Measurements from ENCODE around the gene CELF4.

CELF4 gene

DNA sequence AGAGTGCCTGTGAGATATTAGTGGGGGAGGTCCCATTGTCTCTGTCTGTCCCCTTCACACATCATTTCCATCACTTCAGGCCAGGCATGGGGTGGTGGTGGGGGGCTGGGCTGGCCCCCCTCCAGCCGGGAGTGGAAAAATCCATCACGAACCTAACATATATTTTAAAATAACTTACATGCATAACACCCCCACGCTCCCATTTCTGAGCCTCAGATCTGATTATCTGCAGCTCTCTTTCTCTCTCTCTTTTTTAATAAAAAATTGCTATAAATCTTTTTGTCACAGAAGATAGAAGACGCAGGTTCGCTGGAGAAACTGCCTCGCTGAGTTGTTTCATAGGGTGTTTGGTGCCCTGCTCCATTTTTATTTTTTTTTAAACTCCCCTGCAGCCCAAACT, 159.8 kb downstream of the CELF4 start:
- DNase-seq: no peak

DNA sequence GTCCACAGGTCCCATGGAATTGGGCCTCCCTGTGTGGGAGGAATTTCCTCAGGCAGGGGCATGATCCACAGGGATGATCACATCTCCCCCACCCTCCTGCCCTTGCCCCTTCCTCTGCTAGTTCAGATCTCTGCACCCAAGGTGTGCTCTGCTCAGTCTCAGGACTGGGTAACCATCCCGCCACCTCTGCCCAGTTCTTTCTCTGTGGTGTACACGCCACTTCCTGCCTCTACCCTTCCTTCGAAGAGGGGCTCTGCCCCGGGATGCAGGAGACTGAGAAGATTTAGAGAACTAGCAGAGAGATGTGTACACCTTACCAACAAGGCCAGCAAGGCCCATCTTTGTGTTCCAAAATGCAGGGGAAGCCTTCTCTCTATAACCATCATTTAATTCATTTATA, 160.4 kb downstream of the CELF4 start:
- no peak for DNase-seq

DNA sequence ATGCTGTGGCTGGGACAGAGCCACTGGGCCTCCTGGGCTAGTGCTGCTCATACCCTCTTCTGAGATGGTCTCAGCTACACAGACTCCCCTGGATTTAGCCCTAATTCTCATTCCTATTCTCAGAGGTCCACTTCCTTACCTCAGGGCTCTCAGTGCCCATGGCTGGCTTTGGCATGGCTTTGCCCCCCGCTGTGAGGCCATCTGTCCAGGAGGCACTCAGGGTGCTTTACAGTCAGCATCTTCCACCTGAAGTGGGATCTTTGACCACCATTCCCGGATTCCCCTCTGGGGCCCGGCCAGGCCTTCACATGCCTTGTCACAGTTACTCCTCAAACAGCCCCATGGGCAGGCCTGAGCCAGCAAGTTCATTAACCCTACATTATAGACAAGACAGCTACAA, 161.8 kb downstream of the CELF4 start:
- no peak for DNase-seq

DNA sequence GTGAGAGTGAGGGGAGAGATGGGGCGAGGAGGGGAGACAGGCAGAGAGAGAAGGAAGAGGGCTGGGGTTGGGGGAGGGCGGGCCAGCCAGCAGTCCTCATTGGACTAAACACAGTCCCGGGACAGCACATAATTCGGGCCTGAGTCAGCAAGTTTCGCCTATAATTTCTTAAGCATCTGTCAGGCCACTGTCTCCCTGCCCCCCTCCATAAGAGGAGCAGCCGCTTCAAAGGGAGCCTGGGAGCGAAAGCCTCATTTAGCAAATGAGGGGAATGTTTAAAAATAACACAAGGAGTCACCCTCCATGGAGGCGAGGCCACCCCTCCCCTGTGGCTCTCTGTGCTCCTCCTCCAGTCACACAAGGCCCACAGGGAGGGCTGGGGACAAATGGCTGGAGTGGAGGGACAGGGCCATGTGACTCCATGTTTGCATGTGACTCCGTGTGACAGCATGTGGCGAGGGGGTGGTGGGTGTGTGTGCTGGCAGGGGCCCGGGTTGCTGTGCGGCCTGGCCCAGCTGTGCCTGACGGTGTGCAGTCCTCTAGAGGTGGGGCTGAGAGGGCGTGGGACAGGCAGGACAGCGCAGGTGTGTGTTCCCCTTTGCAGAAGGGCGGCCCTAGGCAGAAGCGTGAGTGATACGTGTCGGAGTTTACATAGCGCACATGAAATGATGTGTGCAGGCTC, 162.4 kb downstream of the CELF4 start:
- DNase-seq: peak; percentile 70

DNA sequence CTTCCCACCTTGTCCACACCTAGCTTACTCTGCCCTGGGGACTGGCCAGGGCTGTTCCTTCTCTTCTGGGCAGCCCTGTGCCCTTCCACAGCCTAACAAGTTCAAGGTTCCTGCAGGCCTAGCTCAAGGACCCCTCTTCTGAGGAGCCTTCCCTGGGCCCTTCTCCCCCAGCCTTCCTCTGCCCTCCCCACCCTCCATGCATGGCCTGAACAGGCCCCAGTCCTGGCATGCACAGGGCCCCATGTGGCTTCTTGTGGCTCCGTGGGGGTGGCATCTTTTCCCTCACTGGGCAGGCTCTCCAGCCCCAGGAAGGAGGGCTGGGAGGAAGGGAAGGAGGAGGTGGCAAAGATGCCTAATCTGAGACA, 162.9 kb downstream of the CELF4 start:
- no peak for DNase-seq

DNA sequence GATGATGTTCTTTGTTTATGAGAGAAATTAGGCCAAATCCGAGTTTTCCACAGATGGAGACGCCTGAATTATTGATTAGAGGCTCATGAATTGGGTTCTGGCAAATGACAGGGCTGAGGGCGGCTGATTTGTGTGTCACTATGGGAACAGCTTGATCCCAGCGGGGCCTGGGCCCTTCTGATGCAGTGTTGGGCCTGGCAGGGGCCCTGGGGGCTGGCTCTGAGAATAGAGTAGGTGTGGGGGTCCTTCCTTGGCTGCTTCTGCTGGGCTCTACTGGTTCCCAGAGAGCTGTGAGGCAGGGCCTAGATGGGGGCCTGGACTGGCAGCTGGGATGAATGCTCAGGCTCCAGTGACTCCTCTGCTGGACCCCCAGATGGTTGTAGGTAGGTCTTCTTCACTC, 164.8 kb downstream of the CELF4 start:
- no peak for DNase-seq

DNA sequence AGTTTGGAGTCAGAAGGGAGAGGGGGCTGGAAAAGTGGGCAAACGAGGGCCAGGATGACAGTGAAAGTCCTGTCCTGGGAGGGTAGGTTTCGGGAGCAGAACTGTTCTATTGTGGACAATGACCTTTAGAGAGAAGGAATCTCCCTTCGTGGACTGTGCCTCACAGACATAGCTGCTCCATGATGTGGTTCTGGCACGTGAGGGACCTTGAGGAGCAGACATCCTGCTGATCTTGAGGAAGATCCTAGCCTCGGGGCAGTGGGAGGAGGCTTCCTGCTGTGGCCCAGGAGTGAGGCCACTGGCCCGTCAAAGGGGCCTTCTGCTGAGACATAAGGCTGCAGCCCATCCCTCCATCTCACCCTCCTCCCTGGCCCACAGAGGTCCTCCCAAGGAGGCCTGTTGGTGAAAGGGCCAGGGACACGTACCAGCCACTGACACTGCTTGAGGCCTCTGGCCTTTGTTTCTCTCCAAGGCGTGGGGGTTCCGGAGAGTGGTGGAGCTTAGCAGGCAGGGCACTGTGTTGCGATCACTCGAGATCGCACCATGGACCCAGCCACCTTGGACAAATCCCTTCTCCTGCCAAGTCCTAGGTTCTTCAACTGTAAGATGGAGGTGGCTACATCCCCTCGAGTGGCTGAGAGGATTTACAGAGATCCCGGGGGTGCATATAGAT, 167.2 kb downstream of the CELF4 start:
- no peak for DNase-seq

DNA sequence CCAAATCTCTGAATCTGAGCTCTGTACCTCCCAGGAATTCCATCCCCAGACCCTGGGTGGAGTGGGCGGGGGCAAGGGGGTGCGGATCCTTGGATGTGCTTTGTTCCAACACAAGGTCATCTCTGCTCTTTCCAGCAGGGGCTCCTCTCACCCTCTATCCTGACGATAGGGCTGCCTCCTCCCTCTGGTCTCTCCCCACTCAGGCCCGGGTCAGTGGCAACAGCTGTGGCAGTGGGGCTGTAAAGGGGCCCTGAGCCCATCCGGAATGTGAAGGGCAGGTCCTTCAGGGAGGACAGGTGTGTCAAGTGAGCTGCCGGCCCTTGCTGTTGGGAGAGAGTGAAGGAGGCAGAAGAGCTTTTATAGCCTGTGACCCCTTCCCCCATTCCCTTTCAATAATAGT, 167.8 kb downstream of the CELF4 start:
- peak; percentile 21 for DNase-seq

DNA sequence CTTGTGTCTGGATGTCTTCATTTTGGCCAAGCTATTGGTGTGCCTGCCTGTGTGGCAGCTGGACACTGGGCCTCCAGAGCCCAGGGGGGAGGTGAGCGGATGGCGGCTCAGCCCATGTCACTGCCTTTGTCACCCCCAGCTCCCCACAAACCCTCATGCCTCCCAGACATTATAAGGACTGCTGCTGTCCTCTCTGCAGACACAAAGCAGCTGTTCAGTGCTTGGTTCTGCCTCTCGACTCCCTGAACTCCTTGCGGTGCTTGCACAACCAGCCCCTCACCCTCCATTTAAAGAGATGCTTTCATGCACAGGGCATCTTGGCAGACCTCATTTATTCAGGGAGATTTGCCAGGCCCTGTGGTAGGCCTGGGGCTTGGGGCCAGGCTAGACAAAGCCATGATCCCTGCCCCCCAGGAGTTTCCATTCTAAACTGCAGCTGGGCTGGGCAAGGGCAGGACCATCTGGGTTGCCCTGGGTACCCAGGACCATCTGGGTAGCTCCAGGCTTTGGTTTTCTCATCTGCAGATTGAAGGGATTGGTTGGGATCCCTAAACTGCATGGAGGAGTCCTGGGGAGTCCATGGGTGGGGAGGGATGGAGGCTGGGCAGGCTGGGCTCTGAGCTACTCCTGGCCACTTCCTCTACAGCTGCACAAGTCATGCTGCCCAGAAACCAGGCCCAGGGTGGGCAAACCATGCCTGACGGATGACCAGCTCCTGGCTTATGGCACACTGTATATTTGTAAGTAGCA, 168.5 kb downstream of the CELF4 start:
- DNase-seq: no peak

DNA sequence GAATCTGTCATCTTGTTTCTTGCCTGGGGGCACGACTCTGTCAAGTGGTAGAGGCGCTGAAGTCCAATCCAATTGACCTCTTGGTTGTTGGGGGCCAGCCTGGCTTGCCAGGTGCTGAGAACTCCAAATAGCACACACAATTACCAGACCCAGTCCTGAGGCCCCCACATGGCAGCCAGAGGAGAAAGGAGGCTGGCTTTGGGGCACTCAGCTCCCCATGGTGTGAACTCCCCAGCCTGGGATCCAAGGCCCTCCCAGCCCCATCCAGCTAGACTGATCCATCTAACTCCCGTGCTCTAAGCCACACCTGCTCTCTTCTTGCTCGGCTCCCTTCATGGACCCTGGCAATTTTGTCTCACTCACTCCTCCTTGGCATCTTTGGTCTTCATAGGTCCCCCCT, 170.0 kb downstream of the CELF4 start:
- DNase-seq: no peak

DNA sequence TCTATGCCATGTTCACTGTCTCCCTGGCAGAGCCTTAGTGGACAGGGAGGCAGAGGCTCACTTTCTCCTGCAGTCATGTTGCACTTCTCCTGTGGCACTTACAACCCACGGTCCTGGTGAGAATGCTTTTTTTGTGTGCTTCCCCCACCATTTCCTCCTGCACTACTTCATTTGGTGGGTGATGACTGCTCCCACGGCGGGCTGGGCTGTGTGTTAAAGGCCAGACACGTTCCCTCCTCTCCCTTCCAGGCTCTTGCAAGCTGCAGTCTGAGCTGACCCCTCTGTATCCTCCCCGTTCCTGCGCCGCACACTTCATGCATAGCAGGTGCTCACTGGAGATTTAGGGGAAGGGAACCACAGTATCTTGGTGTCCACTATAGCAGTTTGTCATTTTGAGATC, 170.5 kb downstream of the CELF4 start:
- no peak for DNase-seq

DNA sequence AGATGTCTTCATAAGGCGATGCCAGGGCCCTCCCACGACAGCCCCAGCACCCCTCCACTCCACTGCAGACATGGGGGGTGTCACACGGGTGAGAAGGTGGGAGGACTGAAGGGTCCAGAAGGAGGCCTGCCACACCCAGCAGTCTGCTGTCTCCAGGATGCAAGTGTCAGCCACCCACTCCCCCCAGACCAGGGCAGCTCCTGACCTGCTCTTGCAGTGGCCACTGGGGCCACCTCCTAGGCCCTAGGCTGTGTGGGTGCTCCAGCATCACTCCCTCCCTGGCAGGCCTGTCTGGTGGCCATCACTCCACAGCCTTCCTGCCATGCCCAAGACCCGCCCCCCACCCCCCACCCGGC, 171.0 kb downstream of the CELF4 start:
- DNase-seq: no peak

DNA sequence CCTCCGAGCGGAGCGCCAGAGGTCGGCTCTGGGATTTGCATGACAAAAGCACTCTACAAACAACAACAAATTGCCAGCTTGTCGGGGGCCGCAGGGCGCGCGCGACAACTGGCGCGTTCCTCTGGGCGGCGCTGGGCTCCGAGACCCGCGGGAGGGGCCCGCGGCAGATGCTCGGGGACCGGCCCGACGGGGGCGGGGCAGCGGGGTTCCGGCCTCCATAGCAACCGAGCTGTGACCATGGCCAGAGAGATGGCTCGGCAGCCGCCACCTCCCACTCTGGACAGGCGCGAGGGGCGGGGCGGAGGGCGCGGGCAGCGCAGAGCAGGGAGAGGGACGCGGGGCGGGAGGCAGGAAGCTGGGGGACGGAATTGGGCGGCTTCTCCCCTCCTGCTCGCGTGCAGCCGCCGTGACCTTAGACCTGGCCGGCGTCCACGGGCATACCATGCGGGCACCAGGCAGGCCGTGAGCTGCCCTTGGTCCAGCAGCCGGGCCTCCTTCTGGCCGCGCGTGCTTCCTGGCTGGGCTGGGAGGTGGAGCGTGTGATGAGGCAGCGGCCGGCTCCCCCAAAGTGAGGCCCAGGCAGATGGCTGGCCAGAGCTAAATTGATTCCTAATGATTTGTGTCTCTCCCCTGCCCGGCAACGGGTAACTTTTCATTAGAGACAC, 171.5 kb downstream of the CELF4 start:
- DNase-seq: peak; percentile 87

DNA sequence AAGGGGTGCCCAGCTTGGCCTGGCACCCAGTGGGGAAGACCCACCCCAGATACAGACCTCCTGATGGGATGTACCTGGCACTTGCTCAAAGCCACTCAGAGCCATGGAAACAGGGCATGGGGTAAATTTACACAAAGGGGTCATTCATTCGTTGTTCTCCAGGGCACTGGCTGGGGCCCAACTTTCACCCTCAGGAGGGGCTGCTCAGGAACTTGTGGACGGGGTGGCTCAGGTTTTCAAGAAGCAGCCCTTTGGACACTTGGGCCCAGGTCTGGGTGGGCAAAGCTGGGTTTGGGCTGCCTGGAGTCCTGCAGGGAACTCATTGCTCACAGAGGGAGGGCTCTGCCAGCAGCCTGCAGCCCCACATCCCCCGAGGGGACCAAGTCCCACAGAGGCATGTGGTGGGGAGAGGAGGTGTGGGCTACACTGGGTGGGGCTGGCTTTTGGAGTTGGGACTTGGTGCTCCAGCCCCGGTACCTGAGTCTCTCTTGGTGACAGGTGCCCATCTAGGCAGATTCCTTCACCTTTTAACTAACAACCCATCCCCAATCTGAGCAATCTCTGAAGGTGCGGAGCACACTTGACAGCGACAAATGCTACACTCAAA, 172.3 kb downstream of the CELF4 start:
- no peak for DNase-seq

DNA sequence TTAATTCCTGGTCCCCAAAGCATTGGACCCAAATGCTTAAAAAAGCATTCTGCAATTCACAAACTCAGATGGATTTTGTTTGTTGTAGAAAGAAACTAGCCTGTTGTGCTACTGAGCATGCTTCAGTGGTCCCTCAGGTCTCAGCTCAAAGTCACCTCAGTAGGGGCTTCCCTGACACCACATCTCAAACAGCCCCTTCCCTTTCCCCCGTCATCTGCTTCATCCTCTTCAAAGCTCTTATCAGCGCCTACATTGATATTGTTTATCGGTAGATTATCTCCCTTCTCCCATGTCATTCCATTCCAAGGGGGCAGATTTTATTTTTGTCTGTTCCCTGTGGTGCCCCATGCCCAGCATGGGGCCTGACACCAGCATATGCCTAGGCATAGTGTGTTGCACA, 172.9 kb downstream of the CELF4 start:
- DNase-seq: no peak

DNA sequence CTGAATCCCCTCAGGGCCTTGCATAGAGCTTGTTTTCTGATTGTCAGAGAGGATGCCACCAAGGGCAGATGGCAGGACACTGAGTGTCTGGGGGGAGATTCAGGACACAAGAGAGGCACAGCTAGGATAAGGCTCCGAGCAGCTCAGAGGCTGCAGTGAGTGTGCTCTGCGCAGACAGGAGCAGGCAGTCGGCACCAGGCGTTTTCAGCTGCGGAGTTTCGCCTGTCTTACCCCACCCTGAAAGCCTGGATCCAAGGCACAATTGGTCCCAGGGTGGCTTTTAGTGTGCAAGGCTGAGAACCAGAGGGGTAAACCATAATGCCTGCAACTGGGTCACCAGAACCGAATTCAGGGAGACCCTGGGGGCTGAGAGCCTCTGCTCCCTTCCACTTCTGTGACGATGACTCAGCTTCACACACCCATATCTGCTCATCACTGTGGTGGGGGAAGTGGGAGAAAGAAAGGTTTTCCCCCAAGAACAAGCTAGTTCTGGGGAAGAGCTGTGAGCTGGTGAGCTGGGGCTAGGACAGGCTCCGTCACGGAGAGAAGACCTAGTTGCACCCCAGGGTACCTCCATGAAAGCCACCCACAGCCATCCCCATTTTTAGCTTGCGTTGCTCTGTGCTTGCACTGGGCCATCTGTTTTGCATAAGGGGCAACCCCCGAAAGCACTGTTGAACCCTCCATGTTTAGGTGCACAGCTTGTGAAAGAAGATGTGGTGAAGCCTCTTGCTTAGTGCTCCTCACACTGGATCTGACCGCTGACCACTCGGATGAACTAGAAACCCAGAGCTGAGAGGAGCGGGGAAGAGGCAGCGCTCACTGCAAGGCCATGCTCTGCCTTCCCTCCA, 173.7 kb downstream of the CELF4 start:
- DNase-seq: no peak

DNA sequence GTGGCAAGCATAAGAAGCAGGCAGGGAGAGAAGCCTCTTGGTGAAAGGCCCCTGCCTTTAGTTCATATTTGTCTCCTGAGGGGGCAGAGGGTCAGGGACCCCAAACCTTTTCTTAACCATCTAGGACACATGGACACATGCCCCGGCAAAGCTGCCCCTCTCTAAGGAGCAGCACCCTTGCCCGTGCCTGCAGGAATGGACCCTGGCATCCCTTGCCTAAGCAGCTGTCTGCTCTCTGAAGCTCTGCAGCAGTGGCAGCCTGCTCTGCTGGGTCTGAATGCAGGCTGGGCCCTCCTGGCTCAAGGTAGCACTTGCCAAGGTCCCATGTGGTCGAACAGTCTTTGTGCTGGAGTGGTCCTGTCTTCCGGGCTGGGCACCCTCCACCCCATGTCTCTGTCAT, 174.4 kb downstream of the CELF4 start:
- no peak for DNase-seq

DNA sequence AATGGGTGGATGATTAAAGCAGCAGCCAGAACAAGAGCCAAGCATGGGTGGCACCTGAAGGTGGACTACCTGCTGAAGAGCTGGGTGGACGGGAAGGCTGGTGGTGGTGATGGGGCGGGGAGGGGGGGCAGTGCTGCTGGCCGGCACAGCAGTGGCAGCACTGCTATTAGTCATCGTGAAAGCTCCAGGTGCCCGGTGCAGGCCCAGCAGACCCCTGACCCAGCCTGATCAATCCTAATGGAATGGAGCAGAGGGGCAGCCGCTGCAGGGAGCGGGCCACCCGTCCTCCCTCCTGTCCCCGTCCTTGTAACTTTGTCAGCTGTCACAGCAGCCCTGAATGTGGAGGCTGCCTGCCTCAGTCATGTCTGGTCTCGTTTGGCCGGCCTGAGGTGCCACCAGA, 174.9 kb downstream of the CELF4 start:
- DNase-seq: no peak

DNA sequence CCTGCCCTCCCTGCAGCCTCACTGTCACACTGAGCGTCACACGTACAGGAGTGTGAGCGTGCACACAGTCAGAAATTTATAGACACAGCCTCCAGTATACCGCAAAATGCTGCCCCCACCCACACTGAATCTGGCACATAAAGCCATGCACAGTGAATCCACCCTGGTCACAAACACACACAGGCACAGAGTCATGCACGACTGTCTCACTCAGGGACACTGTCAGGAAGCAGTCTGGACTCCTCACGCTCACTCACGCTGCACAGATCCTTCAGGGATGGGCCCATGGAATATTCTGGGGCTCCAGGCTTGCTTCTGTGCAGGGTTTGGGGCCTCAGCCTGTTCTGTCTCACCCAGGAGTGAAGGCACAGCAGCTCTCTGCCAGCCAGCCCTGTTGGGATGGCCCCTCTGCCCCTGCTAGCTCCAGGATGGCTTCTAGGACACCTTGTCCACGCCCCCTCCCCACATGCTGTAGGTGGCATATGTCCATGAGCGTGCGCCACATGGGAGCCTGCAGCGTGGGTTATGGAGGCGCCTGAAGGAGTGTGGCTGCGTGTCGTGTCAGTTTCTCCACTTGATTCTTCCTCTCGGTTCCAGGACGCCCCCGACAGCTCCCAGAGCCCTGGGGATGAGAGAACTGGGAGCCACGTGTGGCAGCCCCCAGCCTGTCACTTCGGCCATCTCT, 175.8 kb downstream of the CELF4 start:
- no peak for DNase-seq

DNA sequence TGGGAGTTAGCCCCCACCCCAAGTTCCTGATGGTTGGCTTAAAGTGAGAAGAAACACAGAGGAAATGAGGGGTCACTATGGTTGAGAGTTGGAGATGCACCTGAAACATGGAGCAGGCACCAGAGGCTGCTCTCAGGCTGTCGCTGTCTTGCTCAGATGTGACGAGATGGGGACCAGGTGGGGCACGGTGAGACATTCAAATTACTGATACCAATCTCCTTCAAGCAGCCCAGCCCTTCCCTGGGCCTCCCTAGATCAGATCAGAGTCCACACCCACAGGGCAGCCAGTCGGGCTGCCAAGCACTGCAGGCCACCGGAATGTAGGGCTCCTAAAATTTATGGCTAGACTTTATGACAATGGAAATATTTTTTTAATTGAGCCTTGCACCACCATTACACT, 176.6 kb downstream of the CELF4 start:
- DNase-seq: no peak

DNA sequence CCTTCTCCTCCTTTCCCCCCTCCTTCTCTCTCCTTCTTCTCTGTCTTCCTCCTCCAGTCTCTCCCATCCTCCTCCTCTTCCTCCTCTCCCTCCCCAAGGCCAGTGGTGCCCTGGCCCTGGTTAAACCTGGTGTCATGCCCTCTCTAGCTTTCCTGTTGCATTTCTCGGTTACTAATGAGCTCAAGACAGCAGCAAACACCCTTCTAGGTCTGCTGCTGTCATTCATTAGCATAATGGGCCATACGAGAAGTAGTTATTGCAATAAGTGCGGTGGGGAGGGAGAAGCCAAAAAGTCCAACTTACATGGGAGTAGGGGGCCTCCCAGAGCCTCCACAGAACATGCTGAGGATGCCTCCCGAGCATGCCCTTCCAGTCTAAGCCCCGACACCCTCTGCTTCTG, 177.2 kb downstream of the CELF4 start:
- no peak for DNase-seq

Measured in NCI-H510A treated with DMSO at 0.1 percent for 48 hours (cell line).